H1 (cell line): Measurements from ENCODE around the gene AHNAK2. TPM values are rescaled to one million over a fixed set of nuclear protein-coding genes. Genes with fewer than 3 reads are reported as not detected.
"Not testable (repeated sequence)": the region's sequence is repeated elsewhere in the genome, so short reads cannot be mapped to it uniquely, and the experiment has no call there.

Experiments
- CTCF ChIA-PET: fragments of 300-600 bp; sonication (Branson Sonifier 250); formaldehyde crosslinking; loops from one replicate; lab custom pipeline; 2021; ENCODE audit not compliant: partially characterized antibody; lab: Charles Lee
- POLR2A ChIA-PET: fragments of 300-600 bp; sonication (Branson Sonifier 250); formaldehyde crosslinking; loops from one replicate; lab custom pipeline; 2021; ENCODE audit warnings: inconsistent platforms; ENCODE audit not compliant: partially characterized antibody; lab: Charles Lee
- DNase-seq, 2 experiments: peaks; one replicate each; pipeline versions ENCODE4 v3.0.0 to v3.0.0-alpha.2; 2010 to 2022; ENCODE audit warnings: low spot score in 2 of 2, low read depth in 1 of 2, mixed read lengths in 1 of 2
- FAIRE-seq: peaks from 2 replicates; lab custom pipeline; 2011; peaks lifted over from hg19 to GRCh38; lab: Jason Lieb, UNC
- H2AFZ ChIP-seq: 2 replicates; pipeline ENCODE4 v1.8.1; 2012; ENCODE audit warnings: low read length, inconsistent platforms
- H2AK5ac ChIP-seq: 2 replicates; pipeline ENCODE4 v1.6.1; 2013; ENCODE audit warnings: low read depth, low read length
- H2BK120ac ChIP-seq: replicated peaks from 2 replicates; pipeline ENCODE3; 2013; ENCODE audit warnings: low read depth, low read length, inconsistent platforms
- H2BK12ac ChIP-seq: 2 replicates; pipeline ENCODE4 v1.6.1; 2013; ENCODE audit warnings: low read depth, low read length
- H2BK15ac ChIP-seq: 2 replicates; pipeline ENCODE4 v1.6.1; 2013; ENCODE audit warnings: low read length
- H2BK20ac ChIP-seq: 2 replicates; pipeline ENCODE4 v1.6.1; 2013; ENCODE audit warnings: low read length
- H2BK5ac ChIP-seq: 2 replicates; pipeline ENCODE4 v1.6.1; 2013; ENCODE audit warnings: low read depth, low read length
- H3K14ac ChIP-seq: 2 replicates; pipeline ENCODE4 v1.6.1; 2013; ENCODE audit warnings: inconsistent platforms; ENCODE audit not compliant: insufficient read length
- H3K18ac ChIP-seq: 2 replicates; pipeline ENCODE4 v1.6.1; 2013; ENCODE audit warnings: low read length; ENCODE audit errors: extremely low read depth
- H3K23ac ChIP-seq: 2 replicates; pipeline ENCODE4 v1.6.1; 2013; ENCODE audit warnings: inconsistent platforms; ENCODE audit not compliant: insufficient read length
- H3K23me2 ChIP-seq: 2 replicates; pipeline ENCODE4 v1.6.1; 2013; ENCODE audit warnings: low read depth, low read length
- H3K27ac ChIP-seq: 2 replicates; pipeline ENCODE4 v1.6.1; 2011; ENCODE audit warnings: low read depth, low read length, inconsistent platforms
- H3K27me3 ChIP-seq, 4 experiments: replicated peaks in 1 of 4; 1 replicate in 1 of 4; 2 replicates in 3 of 4; pipeline versions ENCODE4 v1.6.1 to v1.8.1; 2011 to 2013; ENCODE audit warnings: low read length in 3 of 4, mild to moderate bottlenecking in 3 of 4, inconsistent platforms in 2 of 4, mixed read lengths in 2 of 4, moderate library complexity in 1 of 4; ENCODE audit not compliant: control insufficient read depth in 3 of 4, insufficient read depth in 3 of 4; ENCODE audit errors: extremely low read depth in 1 of 4
- H3K36me3 ChIP-seq, 4 experiments: 2 replicates each; pipeline versions ENCODE4 v1.6.1 to v1.8.1; 2011 to 2013; ENCODE audit warnings: mild to moderate bottlenecking in 4 of 4, low read length in 3 of 4, moderate library complexity in 2 of 4, control low read depth in 1 of 4, inconsistent platforms in 1 of 4; ENCODE audit not compliant: insufficient read depth in 4 of 4, control insufficient read depth in 2 of 4
- H3K4ac ChIP-seq: replicated peaks from 2 replicates; pipeline ENCODE3; 2013; ENCODE audit warnings: low read length, low read depth, mixed read lengths, inconsistent platforms; ENCODE audit not compliant: insufficient read length
- H3K4me1 ChIP-seq, 4 experiments: replicated peaks in 1 of 4; 1 replicate in 1 of 4; 2 replicates in 3 of 4; pipeline versions ENCODE4 v1.6.1 to v1.8.1; 2011 to 2013; ENCODE audit warnings: low read length in 3 of 4, inconsistent platforms in 2 of 4, mixed read lengths in 1 of 4; ENCODE audit not compliant: insufficient read depth in 4 of 4, control insufficient read depth in 3 of 4
- H3K4me2 ChIP-seq, 2 experiments: 2 replicates each; pipeline versions ENCODE4 v1.6.1 to v1.8.1; 2011 to 2013; ENCODE audit warnings: low read depth in 2 of 2, low read length in 2 of 2, control low read depth in 1 of 2, inconsistent platforms in 1 of 2, mild to moderate bottlenecking in 1 of 2; ENCODE audit not compliant: insufficient read depth in 1 of 2
- H3K4me3 ChIP-seq, 4 experiments: fragments of 200-600, 300-600 bp in 1 of 4; sonication (generic), shearing (Covaris generic), sonication (Bioruptor Twin) in 1 of 4; 2 replicates each; pipeline versions ENCODE4 v1.5.1 to v1.8.1; 2011 to 2016; ENCODE audit warnings: low read length in 4 of 4, low read depth in 3 of 4, control low read depth in 2 of 4, inconsistent platforms in 2 of 4, mild to moderate bottlenecking in 2 of 4, mixed read lengths in 1 of 4, moderate library complexity in 1 of 4; ENCODE audit not compliant: insufficient read depth in 2 of 4; ENCODE audit errors: extremely low read depth in 1 of 4
- H3K56ac ChIP-seq: replicated peaks from 2 replicates; pipeline ENCODE3; 2013; ENCODE audit warnings: low read depth, mild to moderate bottlenecking, mixed read lengths, low read length, inconsistent platforms; ENCODE audit not compliant: insufficient read length
- H3K79me1 ChIP-seq: 2 replicates; pipeline ENCODE4 v1.6.1; 2013; ENCODE audit warnings: low read depth, low read length, control low read depth
- H3K79me2 ChIP-seq, 2 experiments: 2 replicates each; pipeline versions ENCODE4 v1.6.1 to v1.8.1; 2012 to 2013; ENCODE audit warnings: low read length in 2 of 2, mild to moderate bottlenecking in 2 of 2, inconsistent platforms in 1 of 2; ENCODE audit not compliant: insufficient read depth in 2 of 2, control insufficient read depth in 1 of 2
- H3K9ac ChIP-seq, 4 experiments: replicated peaks in 1 of 4; 1 replicate in 1 of 4; 2 replicates in 3 of 4; pipeline versions ENCODE4 v1.6.1 to v1.8.1; 2011 to 2013; ENCODE audit warnings: low read depth in 3 of 4, low read length in 3 of 4, control low read depth in 2 of 4, mild to moderate bottlenecking in 2 of 4, moderate library complexity in 2 of 4, inconsistent platforms in 1 of 4; ENCODE audit errors: extremely low read depth in 1 of 4
- H3K9me3 ChIP-seq, 2 experiments: 2 replicates each; pipeline versions ENCODE4 v1.6.1 to v1.8.1; 2012 to 2013; ENCODE audit warnings: mild to moderate bottlenecking in 2 of 2, moderate library complexity in 2 of 2, control low read depth in 1 of 2, inconsistent platforms in 1 of 2, low read depth in 1 of 2, low read length in 1 of 2, mixed read lengths in 1 of 2; ENCODE audit not compliant: insufficient read depth in 2 of 2
- H4K20me1 ChIP-seq, 2 experiments: replicated peaks in 1 of 2; 2 replicates each; pipeline versions ENCODE3 to v1.8.1; 2011 to 2013; ENCODE audit warnings: inconsistent platforms in 2 of 2, low read length in 2 of 2, mild to moderate bottlenecking in 1 of 2; ENCODE audit not compliant: insufficient read depth in 2 of 2, control insufficient read depth in 1 of 2
- H4K5ac ChIP-seq: 2 replicates; pipeline ENCODE4 v1.6.1; 2013; ENCODE audit warnings: low read length, low read depth, mixed read lengths, inconsistent platforms; ENCODE audit not compliant: insufficient read length
- H4K8ac ChIP-seq: 2 replicates; pipeline ENCODE4 v1.8.0; 2013; ENCODE audit warnings: mild to moderate bottlenecking, moderate library complexity, low read length, inconsistent platforms; ENCODE audit not compliant: insufficient read depth; ENCODE audit errors: extremely low read depth
- H4K91ac ChIP-seq: replicated peaks from 2 replicates; pipeline ENCODE3; 2013; ENCODE audit warnings: low read length, mixed read lengths, inconsistent platforms; ENCODE audit not compliant: insufficient read length
- WGBS, 2 experiments: shearing (Covaris generic) in 1 of 2; methylation state at CpG; one replicate each; pipeline versions ENCODE4 v1.1.6 to v1.1.7; 2013 to 2015; ENCODE audit warnings: low lambda C conversion rate in 2 of 2, mixed read lengths in 2 of 2, inconsistent platforms in 1 of 2, low coverage in 1 of 2, missing lambda C conversion rate in 1 of 2; ENCODE audit not compliant: insufficient replicate concordance in 2 of 2, insufficient coverage in 1 of 2, insufficient read length in 1 of 2; ENCODE audit errors: extremely low coverage in 1 of 2, missing lambda C conversion rate in 1 of 2; 5-methylcytosine and 5-hydroxymethylcytosine counted together
- polyA plus RNA-seq, 7 experiments: library from polyadenylated mRNA; depleted of rRNA in 3 of 7; stranded (reverse) in 5 of 7; unstranded in 2 of 7; fragments of >200 nt in 5 of 7; fragments of 200-250 nt in 2 of 7; gene quantifications; 1 replicate in 5 of 7; 2 replicates in 1 of 7; 4 replicates in 1 of 7; pipeline versions ENCODE4 v1.2.1 to v1.2.3, GENCODE V29; 2011 to 2013; ENCODE audit warnings: missing spikeins in 2 of 7, mixed read lengths in 2 of 7
- total RNA-seq: library from RNA; stranded (reverse); fragmentation: NEBNext Ultra II Directional; extraction: Animal tissue kit (Norgen Biotek cat#: 25700); gene quantifications from 2 replicates; pipeline ENCODE4 v1.2.1, GENCODE V29; 2021

The AHNAK2 gene
- total and polyA plus RNA-seq, 2 of the 8 experiments (the other 6 are each of a cell fraction or from before 2014, with no cell fraction given) = 0.95 to 2.0 TPM

- not testable (repeated sequence) for H4K91ac ChIP-seq, H2BK20ac ChIP-seq, H3K79me1 ChIP-seq, H3K79me2 ChIP-seq, H4K5ac ChIP-seq, H3K56ac ChIP-seq, H4K8ac ChIP-seq, H3K4ac ChIP-seq, H2BK15ac ChIP-seq, H3K27ac ChIP-seq, H3K9ac ChIP-seq, H3K23ac ChIP-seq, H2BK12ac ChIP-seq, H3K23me2 ChIP-seq, H2BK120ac ChIP-seq, H2AK5ac ChIP-seq, H3K36me3 ChIP-seq, H3K27me3 ChIP-seq, H4K20me1 ChIP-seq, H3K4me1 ChIP-seq, H2BK5ac ChIP-seq, DNase-seq, H2AFZ ChIP-seq, H3K14ac ChIP-seq, H3K4me3 ChIP-seq, H3K4me2 ChIP-seq, FAIRE-seq, H3K18ac ChIP-seq
- CTCF ChIA-PET = interaction anchor here (1.7 kb wide), 1 partner anchor 10 kb away, joined by 4 read pairs; no protein-coding TSS in a partner anchor
- POLR2A ChIA-PET = interaction anchor here (1.2 kb wide), 1 partner anchor 9 kb away, joined by 3 read pairs; no protein-coding TSS in a partner anchor
- 94% methylated on average over 34 of the region's 43 CpGs; no CpG with 5 or more reads in 1 of the 2 experiments for WGBS, 2 experiments
- peaks cover 0 to 76% of the 10 kb centered on the region in 2 experiments; a peak in 1 of 4 replicates for H3K9me3 ChIP-seq
Observed at GRCh38 chr14:104945986-104946965, 31.9 kb downstream of the AHNAK2 start.
